Vagina (tissue), 2 donors: ENCODE measurements around the gene PTPRM. TPM values are rescaled to one million over a fixed set of nuclear protein-coding genes. Genes with fewer than 3 reads are reported as not detected.

Experiments used
- DNase-seq, 2 donors: peaks; one replicate each; pipeline ENCODE4 v3.0.0-alpha.2; 2017; ENCODE audit errors: extremely low spot score in 2 of 2
- H3K27ac ChIP-seq: fragments of 200-600 bp; sonication (generic); one replicate; pipeline ENCODE4 v1.5.1; 2019
- H3K27me3 ChIP-seq: fragments of 200-600 bp; sonication (generic); one replicate; pipeline ENCODE4 v1.5.1; 2019
- H3K36me3 ChIP-seq, 2 donors: fragments of 200-600 bp; sonication (generic); one replicate each; pipeline ENCODE4 v1.5.1; 2017 to 2019
- H3K4me1 ChIP-seq: fragments of 200-600 bp; sonication (generic); one replicate; pipeline ENCODE4 v1.5.1; 2019
- H3K4me3 ChIP-seq, 2 donors: fragments of 200-600 bp; sonication (generic); 1 replicate in 1 of 2; 2 replicates in 1 of 2; pipeline ENCODE4 v1.5.1; 2016 to 2019
- H3K9me3 ChIP-seq: fragments of 200-600 bp; sonication (generic); one replicate; pipeline ENCODE4 v1.5.1; 2019
- POLR2A ChIP-seq, 2 donors: fragments of 450-650 bp; IDR thresholded peaks; one replicate each; pipeline ENCODE4 v1.6.1; 2017; ENCODE audit warnings: antibody characterized with exemption in 2 of 2, mild to moderate bottlenecking in 2 of 2, moderate library complexity in 2 of 2
- POLR2AphosphoS5 ChIP-seq, 2 donors: sonication (generic); formaldehyde crosslinking; IDR thresholded peaks; one replicate each; pipeline ENCODE4 v1.9.0; 2017; ENCODE audit warnings: antibody characterized with exemption in 2 of 2, mild to moderate bottlenecking in 2 of 2, low read depth in 1 of 2; ENCODE audit not compliant: insufficient read depth in 1 of 2
- intact Hi-C: fragments of 100-400 bp; cut with DNase I; formaldehyde crosslinking; loops from one replicate; pipeline ENCODE4 v1.15.1; 2023
- total RNA-seq: library from RNA; depleted of rRNA; stranded (reverse); fragments of >200 nt; gene quantifications from one replicate; pipeline ENCODE4 v1.2.3, GENCODE V29; 2016
- TF ChIP-seq, protein P1 (sequence below), 3 experiments: fragments of 450-650 bp in 2 of 3; fragments of 200-600 bp in 1 of 3; sonication (generic) in 1 of 3; IDR thresholded peaks; one replicate each; pipeline ENCODE4 v1.5.1; 2017 to 2019; ENCODE audit warnings: antibody characterized with exemption in 3 of 3, mild to moderate bottlenecking in 2 of 3, moderate library complexity in 2 of 3

Gene PTPRM
- total RNA-seq, 1 donor from 2014 or later = 60.2 TPM

- intact Hi-C loops = no loop called here
- no peak for DNase-seq
- Histone ChIP-seq H3K27ac (no peak overlapping the region), H3K4me3 (no peak overlapping the region), H3K27me3 (no peaks in the 10 kb centered on the region), H3K9me3 (no peaks in the 10 kb centered on the region), H3K36me3 (peaks cover 0 to 4% of the 10 kb centered on the region in 2 donors), H3K4me1 (no peaks in the 10 kb centered on the region)
- TF ChIP-seq, protein P1, sequence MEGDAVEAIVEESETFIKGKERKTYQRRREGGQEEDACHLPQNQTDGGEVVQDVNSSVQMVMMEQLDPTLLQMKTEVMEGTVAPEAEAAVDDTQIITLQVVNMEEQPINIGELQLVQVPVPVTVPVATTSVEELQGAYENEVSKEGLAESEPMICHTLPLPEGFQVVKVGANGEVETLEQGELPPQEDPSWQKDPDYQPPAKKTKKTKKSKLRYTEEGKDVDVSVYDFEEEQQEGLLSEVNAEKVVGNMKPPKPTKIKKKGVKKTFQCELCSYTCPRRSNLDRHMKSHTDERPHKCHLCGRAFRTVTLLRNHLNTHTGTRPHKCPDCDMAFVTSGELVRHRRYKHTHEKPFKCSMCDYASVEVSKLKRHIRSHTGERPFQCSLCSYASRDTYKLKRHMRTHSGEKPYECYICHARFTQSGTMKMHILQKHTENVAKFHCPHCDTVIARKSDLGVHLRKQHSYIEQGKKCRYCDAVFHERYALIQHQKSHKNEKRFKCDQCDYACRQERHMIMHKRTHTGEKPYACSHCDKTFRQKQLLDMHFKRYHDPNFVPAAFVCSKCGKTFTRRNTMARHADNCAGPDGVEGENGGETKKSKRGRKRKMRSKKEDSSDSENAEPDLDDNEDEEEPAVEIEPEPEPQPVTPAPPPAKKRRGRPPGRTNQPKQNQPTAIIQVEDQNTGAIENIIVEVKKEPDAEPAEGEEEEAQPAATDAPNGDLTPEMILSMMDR (IDR thresholded peaks at IDR 0.05) = no peak
- no peak for TF ChIP-seq POLR2AphosphoS5 (IDR thresholded peaks at IDR 0.05; ENCODE audit: insufficient read depth in 1 of 2, low read depth in 1 of 2)
- no peak for TF ChIP-seq POLR2A (IDR thresholded peaks at IDR 0.05)
Observed at GRCh38 chr18:8298186-8298585, 731.1 kb downstream of the PTPRM start.

DNA sequence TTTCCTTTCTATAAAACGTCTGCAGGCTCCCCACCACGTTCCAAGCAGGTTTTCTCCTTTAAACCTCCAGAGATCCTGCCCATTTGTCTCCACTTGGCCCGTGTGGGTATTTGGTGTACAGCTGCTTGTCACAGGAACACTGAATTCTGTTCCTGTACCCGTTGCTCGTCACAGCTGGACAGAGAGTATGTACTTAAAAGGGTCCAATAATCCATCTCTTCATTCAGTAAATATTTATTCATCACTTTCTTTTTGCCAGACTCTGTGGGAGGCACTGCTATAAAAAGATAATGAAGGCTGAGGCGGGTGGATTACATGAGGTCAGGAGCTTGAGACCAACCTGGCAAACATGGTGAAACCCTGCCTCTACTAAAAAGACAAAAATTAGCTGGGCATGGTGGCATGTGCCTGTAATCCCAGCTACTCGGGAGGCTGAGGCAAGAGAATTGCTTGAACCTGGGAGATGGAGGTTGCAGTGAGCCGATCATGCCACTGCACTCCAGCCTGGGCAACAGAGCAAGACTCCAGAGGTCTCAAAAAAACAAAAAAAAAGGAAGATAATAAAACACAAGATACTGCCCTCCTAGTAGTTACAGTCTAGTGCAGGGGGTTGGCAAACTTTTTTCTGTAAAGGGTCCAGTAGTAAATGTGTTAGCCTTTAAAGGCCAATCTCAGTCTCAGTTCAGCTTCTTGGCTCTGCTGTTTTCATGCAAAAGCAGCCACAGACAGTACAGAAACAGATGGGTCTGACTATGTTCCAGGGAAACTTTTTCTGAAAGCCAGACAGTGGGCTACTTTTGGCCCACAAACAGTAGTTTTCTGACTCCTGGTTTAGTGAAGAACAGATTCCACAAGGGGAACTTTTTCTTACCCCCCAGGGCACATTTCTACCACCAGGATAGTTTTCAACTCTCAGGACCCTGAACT lies 732.2 kb downstream of the PTPRM start:
- Histone ChIP-seq H3K9me3 (no peaks in the 10 kb centered on the region), H3K4me1 (no peaks in the 10 kb centered on the region), H3K36me3 (peaks cover 0 to 4% of the 10 kb centered on the region in 2 donors), H3K27ac (no peak overlapping the region), H3K27me3 (no peaks in the 10 kb centered on the region), H3K4me3 (no peak overlapping the region)
- DNase-seq = no peak
- intact Hi-C loops = no loop called here
- TF ChIP-seq POLR2AphosphoS5 (IDR thresholded peaks at IDR 0.05; ENCODE audit: insufficient read depth in 1 of 2, low read depth in 1 of 2) (no peak), POLR2A (IDR thresholded peaks at IDR 0.05) (no peak)
- TF ChIP-seq, protein P1 (IDR thresholded peaks at IDR 0.05) = no peak

GRCh38 chr18:8300751-8301410 lies 733.8 kb downstream of the PTPRM start:
- Histone ChIP-seq H3K9me3 (no peaks in the 10 kb centered on the region), H3K4me1 (no peaks in the 10 kb centered on the region), H3K27ac (no peak overlapping the region), H3K4me3 (no peak overlapping the region), H3K27me3 (no peaks in the 10 kb centered on the region), H3K36me3 (peaks cover 0 to 4% of the 10 kb centered on the region in 2 donors)
- no peak for DNase-seq
- intact Hi-C loops = no loop called here
- TF ChIP-seq, protein P1 (IDR thresholded peaks at IDR 0.05) = no peak
- TF ChIP-seq POLR2A (IDR thresholded peaks at IDR 0.05) = no peak
- no peak for TF ChIP-seq POLR2AphosphoS5 (IDR thresholded peaks at IDR 0.05; ENCODE audit: insufficient read depth in 1 of 2, low read depth in 1 of 2)

GRCh38 chr18:8301427-8302172 lies 734.5 kb downstream of the PTPRM start:
- TF ChIP-seq POLR2A (IDR thresholded peaks at IDR 0.05) (no peak), POLR2AphosphoS5 (IDR thresholded peaks at IDR 0.05; ENCODE audit: insufficient read depth in 1 of 2, low read depth in 1 of 2) (no peak)
- TF ChIP-seq, protein P1 (IDR thresholded peaks at IDR 0.05) = no peak
- no peak overlapping the region for H3K27ac ChIP-seq
- no peaks in the 10 kb centered on the region for H3K36me3 ChIP-seq
- no peak overlapping the region for H3K4me3 ChIP-seq
- no peaks in the 10 kb centered on the region for H3K4me1 ChIP-seq
- no peaks in the 10 kb centered on the region for H3K9me3 ChIP-seq
- DNase-seq = no peak
- H3K27me3 ChIP-seq = no peaks in the 10 kb centered on the region
- intact Hi-C loops = no loop called here
